HCT116 (cell line): ENCODE results near the gene GPD1L.

Experiments
- CTCF ChIP-seq, 3 experiments: fragments of 200-600 bp in 1 of 3; sonication (generic) in 1 of 3; IDR thresholded peaks in 2 of 3; conservative IDR thresholded peaks in 1 of 3; 2 replicates each; pipeline ENCODE4 v1.5.1; 2012 to 2017; ENCODE audit warnings: low read depth in 2 of 3, low read length in 2 of 3, antibody characterized with exemption in 1 of 3, borderline replicate concordance in 1 of 3, control low read depth in 1 of 3, mild to moderate bottlenecking in 1 of 3, mixed read lengths in 1 of 3, mixed run types in 1 of 3, moderate library complexity in 1 of 3; ENCODE audit not compliant: insufficient read depth in 1 of 3
- EGR1 ChIP-seq: IDR thresholded peaks from 2 replicates; pipeline ENCODE4 v1.6.1; 2012; ENCODE audit warnings: low read depth
- POLR2A ChIP-seq: IDR thresholded peaks from 2 replicates; pipeline ENCODE4 v1.7.0; 2011; ENCODE audit warnings: borderline replicate concordance; ENCODE audit not compliant: insufficient read depth, insufficient read length; ENCODE audit errors: extremely low read depth
- POLR2AphosphoS5 ChIP-seq: IDR thresholded peaks from 2 replicates; pipeline ENCODE4 v1.6.1; 2011; ENCODE audit warnings: mild to moderate bottlenecking, low read depth, low read length, moderate library complexity
- RAD21 ChIP-seq: IDR thresholded peaks from 2 replicates; pipeline ENCODE4 v1.6.1; 2012; ENCODE audit warnings: low read depth, mild to moderate bottlenecking
- REST ChIP-seq: IDR thresholded peaks from 2 replicates; pipeline ENCODE4 v1.6.1; 2012; ENCODE audit warnings: low read depth
- SIN3A ChIP-seq: IDR thresholded peaks from 2 replicates; pipeline ENCODE4 v1.6.1; 2012; ENCODE audit warnings: low read depth
- ZBTB33 ChIP-seq: IDR thresholded peaks from 2 replicates; pipeline ENCODE4 v1.6.1; 2011; ENCODE audit warnings: mild to moderate bottlenecking, low read length, moderate library complexity; ENCODE audit not compliant: insufficient replicate concordance; ENCODE audit errors: extremely low read depth
- ZNF274 ChIP-seq: fragments of 200-500 bp; sonication (Bioruptor generic); IDR thresholded peaks from 2 replicates; pipeline ENCODE4 v1.6.1; 2014; ENCODE audit warnings: mild to moderate bottlenecking, low read depth, low read length, inconsistent platforms

GRCh38 chr3:32217339-32217738, 110.9 kb downstream of the GPD1L start:
- TF ChIP-seq ZNF274 (no peak), CTCF (IDR thresholded peaks at IDR 0.05 in 2 of 3, conservative IDR thresholded peaks at IDR 0.05 in 1 of 3; ENCODE audit: borderline replicate concordance in 1 of 3, insufficient read depth in 1 of 3, low read depth in 2 of 3, low read length in 2 of 3) (no peak), REST (no peak), POLR2A (no peak), SIN3A (no peak), RAD21 (no peak), POLR2AphosphoS5 (no peak), ZBTB33 (no peak), EGR1 (no peak)
